ENCODE measurements around the gene CHPF.

Gene CHPF

DNA sequence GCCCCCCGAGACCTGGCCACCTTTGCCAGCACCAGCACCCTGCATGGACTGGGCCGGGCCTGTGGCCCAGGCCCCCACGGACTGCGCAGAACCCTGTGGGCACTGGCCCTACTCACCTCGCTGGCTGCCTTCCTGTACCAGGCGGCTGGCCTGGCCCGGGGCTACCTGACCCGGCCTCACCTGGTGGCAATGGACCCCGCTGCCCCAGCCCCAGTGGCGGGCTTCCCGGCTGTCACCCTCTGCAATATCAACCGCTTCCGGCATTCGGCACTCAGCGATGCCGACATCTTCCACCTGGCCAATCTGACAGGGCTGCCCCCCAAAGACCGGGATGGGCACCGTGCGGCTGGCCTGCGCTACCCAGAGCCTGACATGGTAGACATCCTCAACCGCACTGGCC is 28.8 kb downstream of the CHPF start:
- DNase-seq (ENCODE audit: low read depth in 2 of 2, low spot score in 1 of 2) = no peak

DNA sequence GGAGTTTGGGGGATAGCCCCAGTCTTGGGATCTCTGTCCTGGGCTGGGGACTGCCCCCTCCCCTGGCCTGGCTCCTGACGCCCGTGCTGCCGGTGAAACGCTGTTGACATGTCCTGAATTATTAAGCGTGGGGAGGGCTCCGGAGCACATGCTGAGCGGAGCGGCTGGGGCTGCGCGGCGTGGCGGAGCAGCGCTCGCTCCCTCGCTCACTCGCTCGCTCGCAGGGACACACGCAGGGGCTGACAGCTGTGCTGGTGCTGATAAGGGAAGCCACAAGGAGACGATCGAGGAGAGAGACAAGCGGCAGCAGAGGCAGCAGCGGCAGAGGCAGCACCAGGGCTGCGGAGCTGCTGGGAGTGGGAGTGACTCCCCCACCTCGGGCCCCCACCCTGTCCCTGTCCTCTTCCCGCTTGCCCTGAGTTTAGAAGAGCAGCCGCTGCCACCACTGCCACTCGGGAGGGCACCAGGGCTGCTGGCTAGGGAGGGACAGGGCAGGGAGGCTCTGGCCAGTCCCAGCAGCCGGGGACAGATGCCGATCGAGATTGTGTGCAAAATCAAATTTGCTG is 29.3 kb downstream of the CHPF start, which contains the start of gene ASIC4:
TSS of gene ASIC4 (plus strand) at position 287 of the 566 bp plus-strand sequence. CDS start at position 530, 243 bp downstream.
- no peak for DNase-seq (ENCODE audit: low read depth in 2 of 2, low spot score in 1 of 2)

DNA sequence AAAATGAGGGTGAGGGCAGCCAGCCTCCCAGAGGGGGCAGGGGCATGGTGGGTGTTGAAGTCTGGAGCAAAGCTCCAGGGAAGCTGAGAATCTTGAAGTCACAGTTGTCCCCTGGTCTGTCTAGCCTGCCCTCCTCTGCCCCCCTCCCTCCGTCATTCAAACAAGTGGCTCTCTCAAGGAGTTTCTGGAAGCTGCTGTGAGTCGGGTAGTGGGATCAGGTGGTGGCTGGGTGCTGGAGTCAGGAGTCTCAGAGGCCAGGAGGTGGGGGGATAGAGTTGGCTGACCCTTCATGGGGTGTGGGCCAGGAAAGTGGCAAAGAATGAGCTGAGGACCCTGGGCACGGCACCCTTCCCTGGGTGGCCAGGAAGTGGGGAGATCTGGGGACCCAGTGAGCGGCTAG is 29.8 kb downstream of the CHPF start:
- DNase-seq (ENCODE audit: low read depth in 2 of 2, low spot score in 1 of 2) = no peak

DNA sequence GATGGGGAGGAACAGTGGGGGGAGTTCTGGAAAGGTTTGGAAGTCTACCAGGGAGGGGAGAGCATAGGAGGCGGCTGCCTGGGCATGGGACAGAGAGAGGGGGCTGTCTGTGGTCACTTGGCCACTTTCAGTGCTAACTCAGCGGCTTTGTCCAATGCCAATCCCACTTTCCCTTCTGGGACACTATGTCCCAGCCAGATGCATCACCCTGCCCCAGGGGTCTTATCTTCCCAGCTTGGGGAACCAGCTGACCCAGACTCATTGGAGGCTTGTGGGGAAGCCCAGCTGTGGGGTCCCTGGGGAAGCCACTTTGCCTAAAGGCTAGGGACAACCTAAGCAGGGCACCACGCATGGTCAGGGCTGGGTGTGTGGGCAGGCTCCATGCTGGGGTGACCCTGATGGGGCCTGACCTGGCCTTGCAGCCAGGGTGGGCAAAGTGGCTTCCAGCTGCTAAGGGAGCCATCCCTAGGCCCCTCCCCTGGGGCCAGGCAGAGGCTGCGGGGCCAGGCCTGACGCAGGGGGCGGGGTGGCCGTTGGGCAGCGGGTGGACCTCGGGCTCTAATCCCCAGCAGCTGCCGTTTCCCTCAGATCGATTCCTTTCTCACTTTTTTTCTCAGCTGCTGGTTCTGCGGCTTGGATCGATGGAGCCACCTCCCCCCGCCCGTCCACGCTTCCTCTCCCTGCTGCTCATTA is 30.9 kb downstream of the CHPF start:
- DNase-seq (ENCODE audit: low read depth in 2 of 2, low spot score in 1 of 2) = no peak

DNA sequence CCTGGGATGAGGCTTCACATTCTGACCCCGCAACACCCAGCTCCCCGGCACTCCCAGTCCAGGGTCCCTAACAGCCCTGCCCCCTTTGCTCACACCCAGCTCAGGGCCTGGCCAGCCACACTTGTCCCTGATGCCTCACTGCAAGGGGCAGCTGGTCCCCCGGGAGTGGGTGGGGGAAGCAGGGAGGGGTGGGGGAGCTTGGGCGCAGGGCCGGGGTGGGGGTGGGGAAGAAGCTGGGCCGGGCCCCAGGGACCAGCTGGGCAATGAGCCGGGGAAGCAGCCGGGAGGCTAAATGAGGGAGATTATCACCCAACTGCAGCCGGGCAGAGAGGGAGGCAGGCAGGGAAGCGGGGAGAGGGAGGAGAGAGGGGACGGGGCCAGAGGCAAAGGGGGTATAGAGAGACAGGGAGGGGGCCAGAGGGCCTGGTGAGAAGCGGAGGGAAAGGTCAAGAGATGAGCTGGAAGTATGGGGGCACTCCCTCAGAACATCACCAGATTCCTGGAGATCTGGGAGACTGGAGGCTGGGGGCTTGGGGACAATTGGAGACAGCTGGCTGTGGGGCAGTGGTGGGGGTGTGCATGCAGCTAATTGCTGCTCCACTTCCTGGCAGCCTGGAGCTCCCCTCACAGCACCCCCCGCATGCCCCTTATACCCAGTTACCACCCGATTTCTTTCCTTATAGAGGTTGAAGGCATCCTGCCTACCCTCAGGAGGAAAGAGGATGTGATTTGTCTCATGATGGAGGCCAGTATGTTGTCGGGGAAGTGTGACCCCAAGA is 31.9 kb downstream of the CHPF start:
- no peak for DNase-seq (ENCODE audit: low read depth in 2 of 2, low spot score in 1 of 2)

DNA sequence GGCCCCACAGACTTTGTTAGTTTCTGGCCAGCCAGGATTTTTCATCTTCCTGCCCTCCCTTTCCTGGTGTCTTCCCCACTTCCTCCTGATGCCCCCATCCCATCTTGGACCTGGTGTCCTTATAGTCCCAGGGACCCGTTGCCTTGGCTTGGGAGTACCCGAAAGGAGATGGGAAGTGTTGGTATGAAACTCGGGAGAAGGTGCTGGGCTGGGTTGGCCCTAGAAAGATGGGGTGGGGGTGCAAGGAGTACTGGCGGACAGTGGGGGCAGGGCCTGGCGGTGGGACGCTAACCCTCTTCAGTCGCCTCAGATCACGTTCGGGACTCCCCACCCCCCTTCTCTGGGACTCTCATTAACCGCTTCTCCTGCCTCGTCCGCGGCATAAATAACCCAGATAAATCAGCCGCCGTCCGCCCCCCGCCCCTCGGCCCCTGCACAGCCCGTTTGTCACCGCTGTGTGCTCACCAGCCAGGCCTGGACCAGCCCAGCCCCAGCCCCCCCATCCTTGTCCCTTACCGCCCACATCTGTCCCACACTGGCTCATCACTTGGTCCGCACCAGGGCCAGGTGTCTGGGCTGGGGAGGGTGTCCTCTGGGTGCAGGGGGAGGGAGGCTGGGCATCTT is 33.0 kb downstream of the CHPF start:
- DNase-seq (ENCODE audit: low read depth in 2 of 2, low spot score in 1 of 2) = no peak

DNA sequence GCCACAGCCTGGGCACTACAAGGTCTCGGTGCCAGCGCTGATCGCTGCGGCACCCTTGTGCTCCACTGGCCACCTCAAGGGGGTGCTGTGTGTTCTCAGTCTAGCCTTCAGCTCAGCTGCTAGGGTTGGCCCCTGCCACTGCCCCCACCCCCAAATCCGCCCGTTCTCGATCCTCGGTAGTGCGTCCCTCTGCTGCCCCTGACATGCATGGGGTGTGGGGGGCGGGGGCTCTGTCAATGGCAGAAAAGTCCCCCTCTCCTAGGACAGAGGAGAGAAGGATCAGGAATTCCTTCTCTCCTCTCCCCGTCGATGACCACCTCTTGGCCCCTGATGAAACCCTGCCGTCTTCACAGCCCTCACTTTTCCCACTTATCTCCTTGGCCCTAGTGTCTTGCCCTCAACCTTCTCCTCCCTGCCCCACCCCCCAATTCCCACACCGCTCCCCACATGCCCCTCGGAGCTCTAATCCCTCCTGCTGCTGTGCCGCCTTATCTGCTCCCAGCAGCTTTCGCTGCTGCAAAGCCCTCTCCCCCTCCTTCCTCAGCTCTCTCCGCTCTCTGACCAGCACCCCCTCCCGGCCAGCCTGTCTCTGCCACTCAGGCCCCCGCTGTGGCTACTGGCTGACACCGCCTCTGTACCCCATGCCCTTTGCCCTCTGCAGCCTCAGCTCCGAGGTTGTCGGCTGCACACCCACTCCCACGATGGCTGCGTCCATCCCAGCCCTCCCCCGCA is 33.7 kb downstream of the CHPF start:
- DNase-seq (ENCODE audit: low read depth in 2 of 2, low spot score in 1 of 2) = peak in 1 of 2 donors; percentile 10

DNA sequence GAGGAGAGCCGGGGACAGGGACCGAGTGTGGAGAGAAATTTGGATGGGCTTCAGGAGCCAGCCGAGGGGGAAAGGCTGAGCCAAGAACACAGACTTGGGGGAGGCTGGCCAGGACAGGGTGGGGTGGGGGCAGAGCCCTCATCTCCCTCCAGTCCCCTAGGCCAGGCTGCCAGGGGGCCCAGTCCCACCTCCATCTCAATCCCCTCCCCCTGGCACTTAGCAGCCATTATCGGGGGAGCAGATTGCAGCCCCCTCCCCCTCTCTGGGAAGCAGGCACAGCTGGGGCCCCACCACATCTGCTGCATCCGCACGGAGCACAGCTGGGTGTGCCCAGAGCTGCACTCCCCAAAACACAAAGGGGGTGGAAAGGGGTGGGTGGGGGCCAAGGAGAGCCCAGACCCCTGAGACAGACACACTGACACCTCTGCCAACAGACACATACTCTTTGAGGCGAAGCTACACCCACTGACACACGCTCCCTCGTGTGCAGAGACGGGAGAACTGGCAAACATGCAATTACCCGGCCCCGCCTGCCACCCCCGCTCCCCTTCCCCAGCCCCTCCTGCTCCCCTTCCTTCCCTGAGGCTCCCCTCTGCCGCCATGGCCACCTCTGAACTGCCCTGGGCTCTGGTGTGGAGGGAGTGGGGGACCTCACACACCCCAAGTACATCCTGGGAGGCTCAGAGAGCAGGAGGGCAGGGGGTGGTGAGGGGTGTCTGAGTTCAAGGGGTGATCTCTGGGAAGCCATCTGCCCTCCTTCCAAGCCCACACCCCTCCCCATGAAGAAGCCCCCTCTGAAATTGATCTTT is 34.4 kb downstream of the CHPF start:
- DNase-seq (ENCODE audit: low read depth in 2 of 2, low spot score in 1 of 2) = no peak

DNA sequence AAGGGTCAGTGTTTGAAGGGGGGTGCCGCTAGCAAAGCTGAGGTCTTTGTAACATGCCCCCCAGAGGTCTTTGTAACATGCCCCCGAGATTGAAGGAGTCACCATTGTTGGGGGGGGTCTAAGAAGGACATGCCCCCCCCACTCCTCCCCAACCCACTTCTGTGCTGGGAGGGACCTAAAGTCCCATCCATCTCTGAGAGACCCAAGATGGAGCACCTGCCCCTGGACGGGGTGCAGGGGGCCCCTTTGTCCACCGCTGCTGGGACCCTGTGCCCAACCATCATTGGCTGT is 35.2 kb downstream of the CHPF start:
- no peak for DNase-seq (ENCODE audit: low read depth in 2 of 2, low spot score in 1 of 2)

DNA sequence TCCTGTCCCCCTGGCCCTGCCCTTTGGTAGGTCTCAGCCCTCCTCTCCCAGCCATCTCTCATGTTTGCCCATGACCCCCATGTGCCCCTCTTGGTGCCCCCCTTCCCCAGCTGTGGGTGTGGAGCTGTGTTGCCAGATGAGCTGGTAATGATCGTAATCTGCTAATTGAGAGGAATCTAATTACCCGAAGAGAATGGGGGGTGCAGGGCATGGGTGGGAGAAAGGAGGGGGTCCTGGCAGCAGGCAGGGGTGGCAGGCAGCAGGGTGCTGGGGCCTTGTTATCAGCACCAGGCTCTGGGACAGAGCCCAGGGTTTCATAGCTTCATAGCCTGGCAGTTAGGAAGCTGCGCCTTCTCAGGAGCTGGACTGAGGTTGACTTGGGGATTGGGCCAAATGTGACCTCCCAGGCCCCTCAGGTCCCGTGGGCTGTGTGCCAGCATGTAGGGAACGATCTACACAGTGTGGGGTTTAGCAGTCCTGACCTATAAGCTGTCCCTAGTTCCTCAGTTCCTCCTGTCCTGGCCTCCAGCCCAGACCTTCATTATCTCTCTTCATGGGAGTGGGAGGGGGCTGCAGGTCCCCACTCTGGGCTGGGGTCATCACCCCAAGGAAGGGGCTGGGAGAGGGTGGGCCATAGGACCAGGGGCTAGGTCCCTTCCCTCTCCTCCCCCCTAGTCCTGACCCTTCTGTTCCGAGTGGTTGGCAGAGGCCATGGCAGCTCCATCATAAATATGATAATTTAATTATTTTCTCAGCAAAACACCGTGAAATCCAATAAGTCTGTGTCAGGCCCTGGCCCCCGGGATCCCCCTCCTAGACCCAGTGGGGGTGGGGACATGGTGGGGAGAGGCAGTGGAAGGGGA is 35.8 kb downstream of the CHPF start:
- DNase-seq (ENCODE audit: low read depth in 2 of 2, low spot score in 1 of 2) = no peak

DNA sequence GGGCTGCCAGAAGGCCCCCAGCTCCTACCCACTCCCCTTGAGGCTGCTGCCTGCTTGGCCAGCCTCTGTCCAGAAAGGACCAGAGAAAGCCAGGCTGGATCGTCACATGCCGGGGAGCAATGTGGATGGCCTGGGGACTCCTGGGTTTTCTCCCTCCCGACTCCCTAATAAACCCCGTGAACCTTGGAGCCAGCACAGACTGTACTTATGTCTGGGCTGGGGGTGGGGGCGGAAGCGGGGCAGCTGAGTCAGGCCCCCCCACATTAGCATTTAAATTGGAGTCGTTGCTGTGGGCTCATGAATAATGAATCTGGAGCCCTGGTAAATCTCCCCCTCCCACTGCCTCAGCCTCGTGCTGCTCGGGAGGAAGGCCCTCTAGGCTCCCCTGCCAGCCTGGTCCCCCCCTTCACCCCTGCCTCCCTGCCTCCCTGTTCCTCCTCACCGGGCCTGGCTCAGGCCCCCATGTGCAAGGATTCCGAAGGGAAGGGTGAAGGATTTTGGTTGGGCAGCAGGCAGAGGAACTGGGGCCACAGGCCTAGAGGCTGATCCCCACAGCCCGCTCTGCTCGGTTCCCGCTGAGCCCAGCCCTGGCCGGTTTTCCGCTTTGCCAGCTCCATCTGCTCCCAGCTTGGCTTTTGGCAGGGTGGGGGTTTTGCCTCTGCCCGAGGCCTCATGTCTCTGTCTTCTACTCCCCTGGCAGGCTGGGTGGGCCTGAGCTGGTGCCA is 36.6 kb downstream of the CHPF start:
- no peak for DNase-seq (ENCODE audit: low read depth in 2 of 2, low spot score in 1 of 2)

DNA sequence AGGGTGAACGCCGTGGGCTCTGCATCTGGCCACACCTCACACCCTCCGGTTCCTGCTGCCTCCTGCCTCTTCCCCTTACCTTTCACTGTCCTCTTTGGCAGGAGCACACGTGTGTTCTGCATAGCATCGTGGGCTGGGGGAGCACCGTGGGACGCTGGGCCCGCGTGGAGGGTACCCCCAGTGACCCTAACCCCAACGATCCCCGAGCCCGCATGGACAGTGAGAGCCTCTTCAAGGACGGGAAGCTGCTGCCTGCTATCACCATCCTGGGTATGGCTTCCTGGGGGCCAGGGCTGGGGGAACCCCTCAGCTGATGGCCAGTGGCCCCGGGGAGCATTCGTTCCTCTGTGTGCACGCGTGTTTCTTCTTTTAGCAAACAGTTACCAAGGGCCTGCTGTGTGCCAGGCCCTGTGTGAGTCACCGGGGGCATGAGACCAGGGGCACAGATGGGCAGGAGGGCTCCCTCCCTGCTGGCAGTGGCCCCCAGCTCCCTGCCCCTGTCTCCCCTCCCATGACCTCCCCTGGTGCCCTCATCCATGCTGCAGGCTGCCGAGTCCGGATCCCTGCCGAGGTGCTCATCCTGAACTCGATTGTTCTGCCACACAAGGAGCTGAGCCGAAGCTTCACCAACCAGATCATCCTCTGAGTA is 37.3 kb downstream of the CHPF start:
- DNase-seq (ENCODE audit: low read depth in 2 of 2, low spot score in 1 of 2) = no peak

DNA sequence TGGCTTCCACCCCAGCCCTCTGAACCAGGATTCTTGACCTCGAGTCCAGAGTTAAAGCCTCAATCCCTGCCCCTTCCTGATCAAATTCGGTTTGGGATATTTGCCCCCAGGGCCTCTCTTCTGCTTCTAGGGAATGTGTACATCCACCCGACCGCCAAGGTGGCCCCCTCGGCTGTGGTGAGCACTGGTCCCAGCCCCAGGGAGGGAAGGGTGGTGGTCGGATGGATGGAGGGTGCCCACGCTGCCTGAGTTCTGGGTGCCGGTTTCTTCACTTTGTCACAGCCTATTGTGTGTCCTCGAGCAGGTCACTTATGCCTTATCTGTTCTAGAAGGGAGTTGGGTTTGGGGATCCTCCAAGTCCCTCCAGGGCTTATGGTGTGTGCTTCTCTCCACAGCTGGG is 38.0 kb downstream of the CHPF start:
- DNase-seq (ENCODE audit: low read depth in 2 of 2, low spot score in 1 of 2) = no peak

DNA sequence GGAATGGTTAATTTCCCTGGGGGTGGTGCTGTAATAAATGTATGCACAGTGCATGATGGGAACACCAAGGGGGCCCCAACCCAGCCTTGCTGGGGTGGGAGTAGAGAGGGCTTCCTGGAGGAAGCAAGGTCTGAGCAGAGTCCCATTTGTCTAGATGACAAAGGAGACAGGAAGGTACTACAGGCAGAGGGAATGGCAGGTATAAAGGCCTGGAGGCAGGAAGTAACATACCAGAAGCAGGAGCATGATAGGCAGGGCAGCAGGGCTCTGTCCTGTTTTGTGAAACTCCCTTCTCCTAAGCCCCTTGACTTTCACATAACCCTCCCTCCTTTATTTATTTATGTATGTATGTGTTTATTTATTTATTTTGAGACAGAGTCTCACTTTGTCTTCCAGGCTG is 41.0 kb downstream of the CHPF start:
- no peak for DNase-seq (ENCODE audit: low read depth in 2 of 2, low spot score in 1 of 2)

DNA sequence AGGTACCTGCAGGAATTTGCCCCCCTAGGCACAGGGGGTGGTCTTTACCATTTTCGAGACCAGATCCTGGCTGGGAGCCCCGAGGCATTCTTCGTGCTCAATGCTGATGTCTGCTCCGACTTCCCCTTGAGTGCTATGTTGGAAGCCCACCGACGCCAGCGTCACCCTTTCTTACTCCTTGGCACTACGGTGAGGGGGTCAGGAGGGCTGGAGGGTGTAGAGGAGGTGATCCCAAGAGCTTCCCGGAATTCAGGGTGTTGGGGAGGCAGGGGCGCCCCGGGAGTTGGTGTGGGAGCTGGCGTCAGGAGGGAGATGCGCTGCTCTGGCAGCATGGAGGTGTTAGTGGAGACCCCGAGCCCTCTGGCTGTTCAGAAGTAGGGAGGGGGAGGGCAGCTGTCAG is 41.8 kb downstream of the CHPF start:
- no peak for DNase-seq (ENCODE audit: low read depth in 2 of 2, low spot score in 1 of 2)

DNA sequence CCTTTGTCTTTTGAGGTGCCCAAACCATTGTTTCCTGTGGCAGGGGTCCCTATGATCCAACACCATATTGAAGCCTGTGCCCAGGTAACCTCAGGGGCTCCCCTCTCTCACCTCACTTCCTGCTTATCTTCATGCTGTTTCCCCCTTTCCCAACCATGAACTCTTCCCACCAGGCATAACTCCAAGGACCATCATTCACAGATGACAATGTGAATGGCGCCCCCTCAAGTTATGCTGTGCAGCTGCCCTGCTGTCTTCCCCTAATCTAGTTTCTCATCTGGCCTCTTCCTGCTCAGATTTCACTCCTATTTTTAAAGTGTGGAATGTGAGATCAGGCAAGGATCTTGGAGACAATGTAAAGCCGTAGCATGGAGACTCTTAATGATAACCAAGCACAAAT is 43.5 kb downstream of the CHPF start:
- no peak for DNase-seq (ENCODE audit: low read depth in 2 of 2, low spot score in 1 of 2)

DNA sequence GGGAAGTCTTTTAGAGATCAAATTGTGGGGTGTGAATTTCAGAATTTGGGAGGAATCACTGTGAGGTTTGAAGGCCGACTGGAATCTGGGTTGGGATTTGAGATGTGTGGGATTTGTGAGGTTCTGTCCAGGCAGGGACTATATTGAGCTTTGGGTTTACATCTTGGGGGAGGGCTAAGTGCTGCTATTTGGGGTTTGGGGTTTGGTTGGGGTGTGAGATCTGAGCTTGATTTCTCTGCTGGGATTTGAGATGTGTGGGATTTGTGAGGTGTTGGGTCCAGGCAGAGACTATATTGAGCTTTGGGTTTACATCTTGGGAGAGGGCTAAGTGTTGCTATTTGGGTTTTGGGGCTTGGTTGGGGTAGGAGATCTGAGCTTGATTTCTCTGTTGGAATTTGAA is 44.1 kb downstream of the CHPF start:
- no peak for DNase-seq (ENCODE audit: low read depth in 2 of 2, low spot score in 1 of 2)

DNA sequence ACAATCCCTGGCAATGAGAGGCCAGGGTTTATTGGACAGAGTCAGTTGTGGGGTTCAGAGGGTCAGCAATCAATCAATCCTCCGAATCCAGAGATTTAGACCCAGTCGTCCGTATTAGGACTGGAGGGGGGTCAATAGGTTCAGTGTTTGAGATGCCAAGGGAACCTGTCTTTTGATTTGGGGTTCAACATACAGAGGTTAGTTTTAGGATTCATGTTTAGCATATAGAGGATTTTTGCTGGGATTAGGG is 44.6 kb downstream of the CHPF start:
- DNase-seq (ENCODE audit: low read depth in 2 of 2, low spot score in 1 of 2) = no peak

Data from stimulated activated CD8-positive, alpha-beta memory T cell treated with anti-CD3 and anti-CD28 coated beads, Interleukin-4, amount 100 ng/mL, for 1 hour (primary cell).